Epithelial cell of prostate (primary cell): ENCODE data around the gene CCDC197.

ENCODE experiments used
- DNase-seq: peaks from one replicate; pipeline ENCODE4 v3.0.0-alpha.2; 2011; ENCODE audit warnings: low read depth, low spot score
- H3K27ac ChIP-seq: fragments of 450-650 bp; 2 replicates; pipeline ENCODE4 v1.5.1; 2017; ENCODE audit warnings: mild to moderate bottlenecking

Gene CCDC197

GRCh38 chr14:93997916-93998870 lies 1.1 kb downstream of the CCDC197 start:
- no peak for DNase-seq

GRCh38 chr14:93998871-93999403 lies 1.8 kb downstream of the CCDC197 start:
- no peak for DNase-seq

More at GRCh38 chr14:93997916-93998870, 1.1 kb downstream of the CCDC197 start:
- H3K27ac ChIP-seq, result no peak overlapping the region

GRCh38 chr14:93999573-93999972 lies 2.5 kb downstream of the CCDC197 start:
- no peak overlapping the region for H3K27ac ChIP-seq

More at GRCh38 chr14:93998871-93999403, 1.8 kb downstream of the CCDC197 start:
- H3K27ac ChIP-seq, result no peak overlapping the region

GRCh38 chr14:94000267-94000666 lies 3.2 kb downstream of the CCDC197 start:
- no peak for DNase-seq
- H3K27ac ChIP-seq, result no peak overlapping the region

More at GRCh38 chr14:93999573-93999972, 2.5 kb downstream of the CCDC197 start:
- DNase-seq, result no peak

GRCh38 chr14:94001016-94001415 lies 3.9 kb downstream of the CCDC197 start:
- H3K27ac ChIP-seq, result no peak overlapping the region
- DNase-seq, result no peak

- DNase-seq, result no peak
- no peak overlapping the region for H3K27ac ChIP-seq
These were observed 4.6 kb downstream of the CCDC197 start for GRCh38 chr14:94001501-94002396.

GRCh38 chr14:94003397-94003796 lies 6.3 kb downstream of the CCDC197 start:
- no peak overlapping the region for H3K27ac ChIP-seq
- DNase-seq, result no peak

- no peak overlapping the region for H3K27ac ChIP-seq
- DNase-seq, result no peak
These were observed 6.9 kb downstream of the CCDC197 start for GRCh38 chr14:94004015-94004414.

GRCh38 chr14:94005324-94006073 lies 8.4 kb downstream of the CCDC197 start:
- DNase-seq, result no peak

GRCh38 chr14:94008234-94008633 lies 11.1 kb downstream of the CCDC197 start:
- H3K27ac ChIP-seq, result no peak overlapping the region
- no peak for DNase-seq

More at GRCh38 chr14:94005324-94006073, 8.4 kb downstream of the CCDC197 start:
- H3K27ac ChIP-seq, result no peak overlapping the region

- no peak for DNase-seq
- no peak overlapping the region for H3K27ac ChIP-seq
These were observed 12.7 kb downstream of the CCDC197 start for GRCh38 chr14:94009767-94010166.

GRCh38 chr14:94010625-94011024 lies 13.5 kb downstream of the CCDC197 start:
- no peak overlapping the region for H3K27ac ChIP-seq
- no peak for DNase-seq

- H3K27ac ChIP-seq, result no peak overlapping the region
- DNase-seq, result no peak
These were observed 14.7 kb downstream of the CCDC197 start for GRCh38 chr14:94011795-94012194.

GRCh38 chr14:94014382-94014781 lies 17.3 kb downstream of the CCDC197 start:
- H3K27ac ChIP-seq, result no peak overlapping the region
- no peak for DNase-seq

GRCh38 chr14:94015223-94015622 lies 18.1 kb downstream of the CCDC197 start:
- no peak for DNase-seq

GRCh38 chr14:94016446-94016976 lies 19.4 kb downstream of the CCDC197 start:
- H3K27ac ChIP-seq, result no peak overlapping the region
- DNase-seq, result no peak

More at GRCh38 chr14:94015223-94015622, 18.1 kb downstream of the CCDC197 start:
- H3K27ac ChIP-seq, result no peak overlapping the region

GRCh38 chr14:94018308-94018707 lies 21.2 kb downstream of the CCDC197 start:
- no peak for DNase-seq
- H3K27ac ChIP-seq, result no peak overlapping the region

GRCh38 chr14:94019329-94019728 lies 22.2 kb downstream of the CCDC197 start:
- no peak overlapping the region for H3K27ac ChIP-seq
- no peak for DNase-seq

GRCh38 chr14:94020267-94020666 lies 23.2 kb downstream of the CCDC197 start:
- no peak overlapping the region for H3K27ac ChIP-seq
- no peak for DNase-seq
